SK-N-SH treated with all-trans-retinoic acid at 6 μM for 48 hours (cell line): ENCODE measurements around the gene KRR1.

ENCODE experiments used
- ARNTL ChIP-seq: fragments of 450-650 bp; formaldehyde crosslinking; IDR thresholded peaks from 2 replicates; pipeline ENCODE4 v1.5.0; 2020; ENCODE audit warnings: low read depth, mild to moderate bottlenecking, moderate library complexity, borderline replicate concordance
- BACH2 ChIP-seq: fragments of 250-450 bp; sonication (Bioruptor Pico); IDR thresholded peaks from 2 replicates; pipeline ENCODE4 v1.9.0; 2021; ENCODE audit warnings: mild to moderate bottlenecking, borderline replicate concordance
- ESRRG ChIP-seq: fragments of 250-450 bp; sonication (Bioruptor Pico); IDR thresholded peaks from 2 replicates; pipeline ENCODE4 v1.6.1; 2021; ENCODE audit warnings: mild to moderate bottlenecking
- PPARA ChIP-seq: fragments of 250-450 bp; sonication (Bioruptor Pico); IDR thresholded peaks from 2 replicates; pipeline ENCODE4 v1.5.0; 2020; ENCODE audit warnings: mild to moderate bottlenecking, borderline replicate concordance
- RARB ChIP-seq: fragments of 250-450 bp; sonication (Bioruptor Pico); IDR thresholded peaks from 2 replicates; pipeline ENCODE4 v1.8.0; 2021; ENCODE audit warnings: mild to moderate bottlenecking, moderate library complexity
- SNAI2 ChIP-seq: fragments of 250-450 bp; sonication (Bioruptor Pico); IDR thresholded peaks from 2 replicates; pipeline ENCODE4 v1.5.0; 2020; ENCODE audit warnings: mild to moderate bottlenecking, moderate library complexity
- ZC3H10 ChIP-seq: fragments of 250-450 bp; sonication (Bioruptor Pico); IDR thresholded peaks from 2 replicates; pipeline ENCODE4 v1.5.1; 2021; ENCODE audit warnings: mild to moderate bottlenecking, moderate library complexity
- ZFP30 ChIP-seq: fragments of 450-650 bp; formaldehyde crosslinking; IDR thresholded peaks from 2 replicates; pipeline ENCODE4 v1.5.0; 2022; ENCODE audit warnings: mild to moderate bottlenecking, moderate library complexity
- ZNF565 ChIP-seq: fragments of 450-650 bp; formaldehyde crosslinking; conservative IDR thresholded peaks from 2 replicates; pipeline ENCODE4 v1.5.0; 2020; ENCODE audit warnings: low read depth, mild to moderate bottlenecking, moderate library complexity
- ZNF8 ChIP-seq: fragments of 450-650 bp; formaldehyde crosslinking; IDR thresholded peaks from 2 replicates; pipeline ENCODE4 v1.5.0; 2020; ENCODE audit warnings: mild to moderate bottlenecking, moderate library complexity
- TF ChIP-seq, protein P1 (sequence below): fragments of 250-450 bp; sonication (Bioruptor Pico); IDR thresholded peaks from 2 replicates; pipeline ENCODE4 v1.8.0; 2020; ENCODE audit warnings: mild to moderate bottlenecking, moderate library complexity, borderline replicate concordance
- TF ChIP-seq, protein P2 (sequence below): fragments of 250-450 bp; sonication (Bioruptor Pico); IDR thresholded peaks from 2 replicates; pipeline ENCODE4 v1.5.0; 2020; ENCODE audit warnings: mild to moderate bottlenecking, moderate library complexity
- TF ChIP-seq, protein P3 (sequence below): fragments of 250-450 bp; sonication (Bioruptor Pico); IDR thresholded peaks from 2 replicates; pipeline ENCODE4 v1.5.1; 2020; ENCODE audit warnings: low read depth, mild to moderate bottlenecking, moderate library complexity

DNA sequence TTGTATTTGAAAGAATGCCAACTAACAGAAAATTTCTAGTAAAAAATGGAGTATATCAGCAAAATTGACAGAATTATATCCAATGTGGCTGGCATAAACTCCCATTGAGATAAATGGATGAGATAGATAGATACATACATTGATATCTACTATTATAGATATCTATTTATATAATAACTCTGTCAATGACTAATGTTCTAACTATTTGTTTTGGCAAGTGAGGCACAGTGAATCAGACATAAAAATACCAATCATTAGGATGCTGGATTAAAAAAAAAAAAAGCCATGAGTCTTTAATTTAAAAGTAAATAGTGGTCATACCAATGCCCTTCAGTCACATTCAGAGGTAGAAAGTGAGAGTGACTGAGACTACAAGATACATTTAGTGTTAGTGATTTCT, 64.6 kb downstream of the KRR1 start:
- TF ChIP-seq ARNTL (CRISPR knock-in tag): no peak
- no peak for TF ChIP-seq ESRRG (CRISPR knock-in tag)
- TF ChIP-seq, protein P1, sequence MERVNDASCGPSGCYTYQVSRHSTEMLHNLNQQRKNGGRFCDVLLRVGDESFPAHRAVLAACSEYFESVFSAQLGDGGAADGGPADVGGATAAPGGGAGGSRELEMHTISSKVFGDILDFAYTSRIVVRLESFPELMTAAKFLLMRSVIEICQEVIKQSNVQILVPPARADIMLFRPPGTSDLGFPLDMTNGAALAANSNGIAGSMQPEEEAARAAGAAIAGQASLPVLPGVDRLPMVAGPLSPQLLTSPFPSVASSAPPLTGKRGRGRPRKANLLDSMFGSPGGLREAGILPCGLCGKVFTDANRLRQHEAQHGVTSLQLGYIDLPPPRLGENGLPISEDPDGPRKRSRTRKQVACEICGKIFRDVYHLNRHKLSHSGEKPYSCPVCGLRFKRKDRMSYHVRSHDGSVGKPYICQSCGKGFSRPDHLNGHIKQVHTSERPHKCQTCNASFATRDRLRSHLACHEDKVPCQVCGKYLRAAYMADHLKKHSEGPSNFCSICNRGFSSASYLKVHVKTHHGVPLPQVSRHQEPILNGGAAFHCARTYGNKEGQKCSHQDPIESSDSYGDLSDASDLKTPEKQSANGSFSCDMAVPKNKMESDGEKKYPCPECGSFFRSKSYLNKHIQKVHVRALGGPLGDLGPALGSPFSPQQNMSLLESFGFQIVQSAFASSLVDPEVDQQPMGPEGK (CRISPR knock-in tag): no peak
- no peak for TF ChIP-seq ZC3H10 (CRISPR knock-in tag)
- TF ChIP-seq RARB: no peak
- no peak for TF ChIP-seq PPARA (CRISPR knock-in tag)
- no peak for TF ChIP-seq ZNF8 (CRISPR knock-in tag)
- no peak for TF ChIP-seq ZFP30 (CRISPR knock-in tag)
- TF ChIP-seq, protein P2, sequence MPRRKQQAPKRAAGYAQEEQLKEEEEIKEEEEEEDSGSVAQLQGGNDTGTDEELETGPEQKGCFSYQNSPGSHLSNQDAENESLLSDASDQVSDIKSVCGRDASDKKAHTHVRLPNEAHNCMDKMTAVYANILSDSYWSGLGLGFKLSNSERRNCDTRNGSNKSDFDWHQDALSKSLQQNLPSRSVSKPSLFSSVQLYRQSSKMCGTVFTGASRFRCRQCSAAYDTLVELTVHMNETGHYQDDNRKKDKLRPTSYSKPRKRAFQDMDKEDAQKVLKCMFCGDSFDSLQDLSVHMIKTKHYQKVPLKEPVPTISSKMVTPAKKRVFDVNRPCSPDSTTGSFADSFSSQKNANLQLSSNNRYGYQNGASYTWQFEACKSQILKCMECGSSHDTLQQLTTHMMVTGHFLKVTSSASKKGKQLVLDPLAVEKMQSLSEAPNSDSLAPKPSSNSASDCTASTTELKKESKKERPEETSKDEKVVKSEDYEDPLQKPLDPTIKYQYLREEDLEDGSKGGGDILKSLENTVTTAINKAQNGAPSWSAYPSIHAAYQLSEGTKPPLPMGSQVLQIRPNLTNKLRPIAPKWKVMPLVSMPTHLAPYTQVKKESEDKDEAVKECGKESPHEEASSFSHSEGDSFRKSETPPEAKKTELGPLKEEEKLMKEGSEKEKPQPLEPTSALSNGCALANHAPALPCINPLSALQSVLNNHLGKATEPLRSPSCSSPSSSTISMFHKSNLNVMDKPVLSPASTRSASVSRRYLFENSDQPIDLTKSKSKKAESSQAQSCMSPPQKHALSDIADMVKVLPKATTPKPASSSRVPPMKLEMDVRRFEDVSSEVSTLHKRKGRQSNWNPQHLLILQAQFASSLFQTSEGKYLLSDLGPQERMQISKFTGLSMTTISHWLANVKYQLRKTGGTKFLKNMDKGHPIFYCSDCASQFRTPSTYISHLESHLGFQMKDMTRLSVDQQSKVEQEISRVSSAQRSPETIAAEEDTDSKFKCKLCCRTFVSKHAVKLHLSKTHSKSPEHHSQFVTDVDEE (CRISPR knock-in tag): no peak
- TF ChIP-seq, protein P3, sequence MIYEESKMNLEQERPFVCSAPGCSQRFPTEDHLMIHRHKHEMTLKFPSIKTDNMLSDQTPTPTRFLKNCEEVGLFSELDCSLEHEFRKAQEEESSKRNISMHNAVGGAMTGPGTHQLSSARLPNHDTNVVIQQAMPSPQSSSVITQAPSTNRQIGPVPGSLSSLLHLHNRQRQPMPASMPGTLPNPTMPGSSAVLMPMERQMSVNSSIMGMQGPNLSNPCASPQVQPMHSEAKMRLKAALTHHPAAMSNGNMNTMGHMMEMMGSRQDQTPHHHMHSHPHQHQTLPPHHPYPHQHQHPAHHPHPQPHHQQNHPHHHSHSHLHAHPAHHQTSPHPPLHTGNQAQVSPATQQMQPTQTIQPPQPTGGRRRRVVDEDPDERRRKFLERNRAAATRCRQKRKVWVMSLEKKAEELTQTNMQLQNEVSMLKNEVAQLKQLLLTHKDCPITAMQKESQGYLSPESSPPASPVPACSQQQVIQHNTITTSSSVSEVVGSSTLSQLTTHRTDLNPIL (CRISPR knock-in tag): 0 out of 2 replicates have a peak, but pooled peaks have one; percentile 47
- TF ChIP-seq ZNF565 (CRISPR knock-in tag): no peak
- no peak for TF ChIP-seq BACH2
- TF ChIP-seq SNAI2 (CRISPR knock-in tag): no peak
